Keratinocyte (primary cell): ENCODE data around the gene PLA2G4D. TPM values are rescaled to one million over a fixed set of nuclear protein-coding genes. Genes with fewer than 3 reads are reported as not detected.

Source experiments
- DNase-seq: peaks from one replicate; pipeline ENCODE4 v3.0.0-alpha.2; 2011; ENCODE audit warnings: low read depth, missing footprints, low spot score
- FAIRE-seq: peaks from 2 replicates; lab custom pipeline; 2011; peaks lifted over from hg19 to GRCh38; lab: Jason Lieb, UNC
- H2AFZ ChIP-seq: 2 replicates; pipeline ENCODE4 v1.6.0; 2012; ENCODE audit warnings: low read length, control low read depth, inconsistent platforms; ENCODE audit not compliant: control insufficient read depth
- H3K27ac ChIP-seq: 2 replicates; pipeline ENCODE4 v1.5.1; 2011; ENCODE audit warnings: low read length; ENCODE audit not compliant: control insufficient read depth, insufficient read depth
- H3K27me3 ChIP-seq: 3 replicates; pipeline ENCODE4 v1.6.0; 2011; ENCODE audit warnings: low read length; ENCODE audit not compliant: control insufficient read depth, insufficient read depth; ENCODE audit errors: extremely low read depth
- H3K36me3 ChIP-seq, 2 experiments: 2 replicates in 1 of 2; 3 replicates in 1 of 2; pipeline ENCODE4 v1.5.1; 2011; ENCODE audit warnings: low read length in 2 of 2, mild to moderate bottlenecking in 1 of 2; ENCODE audit not compliant: control insufficient read depth in 2 of 2, insufficient read depth in 2 of 2; ENCODE audit errors: extremely low read depth in 1 of 2
- H3K4me1 ChIP-seq: 3 replicates; pipeline ENCODE4 v1.5.1; 2011; ENCODE audit warnings: low read length; ENCODE audit not compliant: control insufficient read depth, insufficient read depth; ENCODE audit errors: extremely low read depth
- H3K4me2 ChIP-seq: 3 replicates; pipeline ENCODE4 v1.6.0; 2011; ENCODE audit warnings: low read depth, low read length; ENCODE audit not compliant: control insufficient read depth, insufficient read depth; ENCODE audit errors: extremely low read depth
- H3K4me3 ChIP-seq, 3 experiments: fragments of 200-600 bp in 1 of 3; sonication (generic) in 1 of 3; 2 replicates in 2 of 3; 3 replicates in 1 of 3; pipeline ENCODE4 v1.5.1; 2011 to 2016; ENCODE audit warnings: low read length in 3 of 3, mild to moderate bottlenecking in 3 of 3, control low read depth in 2 of 3, inconsistent platforms in 1 of 3, low read depth in 1 of 3, mixed read lengths in 1 of 3, mixed run types in 1 of 3, moderate library complexity in 1 of 3; ENCODE audit not compliant: control insufficient read depth in 2 of 3, insufficient read depth in 2 of 3; ENCODE audit errors: extremely low read depth in 1 of 3
- H3K79me2 ChIP-seq: 2 replicates; pipeline ENCODE4 v1.6.0; 2012; ENCODE audit warnings: low read length; ENCODE audit not compliant: control insufficient read depth, insufficient read depth
- H3K9ac ChIP-seq: 3 replicates; pipeline ENCODE4 v1.6.0; 2011; ENCODE audit warnings: low read length; ENCODE audit not compliant: control insufficient read depth, insufficient read depth; ENCODE audit errors: extremely low read depth
- H3K9me1 ChIP-seq: 3 replicates; pipeline ENCODE4 v1.6.0; 2011; ENCODE audit warnings: low read length; ENCODE audit not compliant: control insufficient read depth, insufficient read depth; ENCODE audit errors: extremely low read depth
- H3K9me3 ChIP-seq: 2 replicates; pipeline ENCODE4 v1.5.1; 2012; ENCODE audit warnings: low read depth, low read length; ENCODE audit not compliant: control insufficient read depth
- H4K20me1 ChIP-seq: 3 replicates; pipeline ENCODE4 v1.6.0; 2011; ENCODE audit warnings: low read length; ENCODE audit not compliant: control insufficient read depth, insufficient read depth; ENCODE audit errors: extremely low read depth
- CTCF ChIP-seq, 3 experiments: IDR thresholded peaks in 1 of 3; conservative IDR thresholded peaks in 1 of 3; optimal IDR thresholded peaks in 1 of 3; 2 replicates in 2 of 3; 3 replicates in 1 of 3; pipeline versions ENCODE3 to v1.5.1; 2011; ENCODE audit warnings: low read length in 3 of 3, mild to moderate bottlenecking in 3 of 3, moderate library complexity in 2 of 3, control low read depth in 1 of 3, inconsistent platforms in 1 of 3; ENCODE audit not compliant: insufficient read depth in 2 of 3; ENCODE audit errors: extremely low read depth in 1 of 3
- EZH2 ChIP-seq: IDR thresholded peaks from one replicate; pipeline ENCODE4 v1.6.1; 2012; ENCODE audit warnings: inconsistent platforms, mild to moderate bottlenecking, low read length, moderate library complexity
- dilution Hi-C: fragments of 300-500 bp; cut with MboI; formaldehyde crosslinking; loops from one replicate; pipeline ENCODE4 v1.7.0; 2020; ENCODE audit warnings: low sequenced_read_pairs; ENCODE audit not compliant: extremely low pct_ligation_motif_present
- polyA plus RNA-seq, 5 experiments: library from polyadenylated mRNA; depleted of rRNA in 3 of 5; stranded (reverse) in 3 of 5; stranded (forward) in 1 of 5; unstranded in 1 of 5; fragments of >200 nt; gene quantifications; 1 replicate in 1 of 5; 2 replicates in 3 of 5; 3 replicates in 1 of 5; pipeline versions ENCODE4 v1.2.1 to v1.2.3, GENCODE V29; 2011 to 2012; ENCODE audit warnings: missing spikeins in 2 of 5, low read depth in 1 of 5, low replicate concordance in 1 of 5

PLA2G4D gene
- polyA plus RNA-seq, 1 donor (not counting 4 experiments of a cell fraction or from before 2014, with no cell fraction given) = 0.69 TPM

GRCh38 chr15:42072141-42072685 lies 22.1 kb downstream of the PLA2G4D start:
- H3K4me2 ChIP-seq = no peak overlapping the region
- H3K9ac ChIP-seq = no peak overlapping the region
- H3K9me3 ChIP-seq = no peaks in the 10 kb centered on the region
- H4K20me1 ChIP-seq = no peaks in the 10 kb centered on the region
- no peaks in the 10 kb centered on the region for H3K9me1 ChIP-seq
- no peaks in the 10 kb centered on the region for H3K36me3 ChIP-seq
- no peaks in the 10 kb centered on the region for H3K27me3 ChIP-seq
- H3K79me2 ChIP-seq = no peaks in the 10 kb centered on the region
- H3K4me1 ChIP-seq = no peaks in the 10 kb centered on the region
- H2AFZ ChIP-seq = no peak overlapping the region
- no peak for FAIRE-seq
- no peak overlapping the region for H3K4me3 ChIP-seq
- dilution Hi-C loops = no loop called here
- no peak overlapping the region for H3K27ac ChIP-seq
- no peak for DNase-seq
- TF ChIP-seq EZH2 = no peak
- no peak for TF ChIP-seq CTCF (optimal IDR thresholded peaks at IDR 0.05 in 1 of 3, IDR thresholded peaks at IDR 0.05 in 1 of 3, conservative IDR thresholded peaks at IDR 0.05 in 1 of 3; ENCODE audit: extremely low read depth in 1 of 3, insufficient read depth in 2 of 3, low read length in 3 of 3)

GRCh38 chr15:42071717-42072116 lies 22.6 kb downstream of the PLA2G4D start:
- Histone ChIP-seq H3K36me3 (no peaks in the 10 kb centered on the region), H3K4me3 (no peak overlapping the region), H3K9me1 (no peaks in the 10 kb centered on the region), H3K27ac (no peak overlapping the region), H4K20me1 (no peaks in the 10 kb centered on the region), H3K4me2 (no peak overlapping the region), H2AFZ (no peak overlapping the region), H3K79me2 (no peaks in the 10 kb centered on the region), H3K27me3 (no peaks in the 10 kb centered on the region), H3K9me3 (no peaks in the 10 kb centered on the region), H3K9ac (no peak overlapping the region), H3K4me1 (no peaks in the 10 kb centered on the region)
- no peak for DNase-seq
- no peak for FAIRE-seq
- dilution Hi-C loops = no loop called here
- no peak for TF ChIP-seq EZH2

GRCh38 chr15:42070976-42071350 lies 23.4 kb downstream of the PLA2G4D start:
- Histone ChIP-seq H3K4me3 (no peak overlapping the region), H3K36me3 (no peaks in the 10 kb centered on the region), H3K79me2 (no peaks in the 10 kb centered on the region), H3K9me3 (no peaks in the 10 kb centered on the region), H2AFZ (no peak overlapping the region), H3K27me3 (no peaks in the 10 kb centered on the region), H4K20me1 (no peaks in the 10 kb centered on the region), H3K27ac (no peak overlapping the region), H3K4me2 (no peak overlapping the region), H3K9ac (no peak overlapping the region), H3K9me1 (no peaks in the 10 kb centered on the region), H3K4me1 (no peaks in the 10 kb centered on the region)
- DNase-seq = no peak
- TF ChIP-seq CTCF (optimal IDR thresholded peaks at IDR 0.05 in 1 of 3, IDR thresholded peaks at IDR 0.05 in 1 of 3, conservative IDR thresholded peaks at IDR 0.05 in 1 of 3; ENCODE audit: extremely low read depth in 1 of 3, insufficient read depth in 2 of 3, low read length in 3 of 3) = no peak
- no peak for TF ChIP-seq EZH2
- FAIRE-seq = no peak
- dilution Hi-C loops = no loop called here
